Natural killer cell (primary cell): ENCODE results near the gene CCDC63. TPM values are rescaled to one million over a fixed set of nuclear protein-coding genes. Genes with fewer than 3 reads are reported as not detected.

Source experiments
- ATAC-seq, 3 donors: fragments of 150-1000 bp in 2 of 3; fragments of 200-7000 bp in 1 of 3; cut with Tn5 transposase; 1 replicate in 1 of 3; 2 replicates in 2 of 3; pipeline ENCODE4 v1.10.0; 2021; ENCODE audit warnings: mild to moderate bottlenecking in 2 of 3, moderate library complexity in 2 of 3
- DNase-seq, 2 donors: peaks; one replicate each; pipeline versions ENCODE4 v3.0.0 to v3.0.0-alpha.2; 2013 to 2021; ENCODE audit warnings: mixed read lengths in 1 of 2
- H3K27ac ChIP-seq: one replicate; pipeline ENCODE4 v1.5.1; 2013; ENCODE audit warnings: mild to moderate bottlenecking, low read length
- H3K27me3 ChIP-seq: one replicate; pipeline ENCODE4 v1.6.1; 2013; ENCODE audit warnings: low read length; ENCODE audit not compliant: control insufficient read depth, insufficient read depth
- H3K36me3 ChIP-seq: one replicate; pipeline ENCODE4 v1.6.1; 2013; ENCODE audit warnings: low read length; ENCODE audit not compliant: control insufficient read depth, insufficient read depth
- H3K4me1 ChIP-seq: one replicate; pipeline ENCODE4 v1.6.1; 2013; ENCODE audit warnings: low read length; ENCODE audit not compliant: control insufficient read depth, insufficient read depth
- H3K4me3 ChIP-seq: one replicate; pipeline ENCODE4 v1.5.1; 2013; ENCODE audit warnings: low read length
- H3K9me3 ChIP-seq: one replicate; pipeline ENCODE4 v1.6.1; 2013; ENCODE audit warnings: low read length; ENCODE audit not compliant: control insufficient read depth, insufficient read depth
- H3K27ac Mint-ChIP-seq, 2 donors: one replicate each; pipeline ENCODE4 v1.8.0; 2022; ENCODE audit warnings: mild to moderate bottlenecking in 2 of 2, mixed read lengths in 2 of 2, moderate library complexity in 1 of 2
- H3K27me3 Mint-ChIP-seq, 2 donors: one replicate each; pipeline ENCODE4 v1.8.0; 2022; ENCODE audit warnings: low read depth in 2 of 2, mixed read lengths in 2 of 2
- H3K36me3 Mint-ChIP-seq: one replicate; pipeline ENCODE4 v1.8.0; 2022; ENCODE audit warnings: mixed read lengths
- H3K4me1 Mint-ChIP-seq, 2 donors: one replicate each; pipeline ENCODE4 v1.8.0; 2022; ENCODE audit warnings: mixed read lengths in 2 of 2
- H3K4me3 Mint-ChIP-seq: one replicate; pipeline ENCODE4 v1.8.0; 2022; ENCODE audit warnings: mild to moderate bottlenecking, moderate library complexity, mixed read lengths
- H3K9me3 Mint-ChIP-seq, 2 donors: one replicate each; pipeline ENCODE4 v1.8.0; 2022; ENCODE audit warnings: mixed read lengths in 2 of 2
- WGBS: methylation state at CpG from one replicate; pipeline ENCODE4 v1.1.7; 2013; ENCODE audit warnings: missing lambda C conversion rate; ENCODE audit not compliant: insufficient coverage; 5-methylcytosine and 5-hydroxymethylcytosine counted together
- intact Hi-C: fragments of 100-400 bp; cut with micrococcal nuclease; formaldehyde crosslinking; loops from one replicate; pipeline ENCODE4 v1.14.2; 2022
- total RNA-seq, 4 donors: library from RNA; stranded (reverse); fragments of 120-200 nt in 1 of 4; gene quantifications; one replicate each; pipeline versions ENCODE4 v1.2.3 to v1.2.4, GENCODE V29; 2013 to 2022
- TF ChIP-seq, protein P1 (sequence below): fragments of 200-600 bp; IDR thresholded peaks from one replicate; pipeline ENCODE4 v1.8.0; 2022; ENCODE audit warnings: antibody characterized with exemption

The CCDC63 gene
- total RNA-seq, 3 donors from 2014 or later (not counting 1 experiment from before 2014, with no cell fraction given) = not detected

DNA sequence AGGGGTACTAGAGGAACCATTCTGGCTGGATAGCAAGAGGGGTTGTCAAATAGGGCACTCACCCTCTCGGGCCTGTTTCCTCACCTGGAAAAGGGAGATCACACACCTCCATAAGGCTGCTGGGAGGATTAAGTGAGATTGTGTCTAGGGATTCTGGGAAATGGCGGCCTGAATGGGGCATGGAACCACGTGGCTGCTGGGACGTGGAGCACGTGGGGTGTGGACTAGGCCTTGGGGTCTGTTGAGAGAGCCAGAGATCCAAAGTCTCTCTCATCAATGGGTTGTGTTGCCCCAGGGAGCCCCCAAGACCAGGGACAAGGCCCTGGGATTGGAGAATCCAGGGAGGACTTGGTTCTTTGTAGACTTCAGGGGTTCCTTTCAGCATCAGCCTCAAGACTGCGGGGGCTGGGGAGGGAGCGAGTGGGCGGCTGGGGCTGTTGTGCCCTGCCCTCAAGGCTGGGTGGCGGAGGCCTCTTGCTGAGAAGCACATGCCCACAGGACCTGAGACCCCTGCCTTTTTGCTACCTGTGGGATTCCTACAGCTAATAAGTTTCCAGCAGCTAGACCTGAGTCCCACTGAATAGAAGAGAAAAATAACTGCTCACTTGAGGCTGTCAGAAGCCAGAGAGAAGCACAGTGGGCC is 77.0 kb downstream of the CCDC63 start:
- H3K9me3 Mint-ChIP-seq = no peaks in the 10 kb centered on the region
- Histone ChIP-seq H3K27ac (no peak overlapping the region), H3K4me3 (no peak overlapping the region), H3K9me3 (no peaks in the 10 kb centered on the region), H3K4me1 (no peaks in the 10 kb centered on the region), H3K36me3 (no peaks in the 10 kb centered on the region), H3K27me3 (no peaks in the 10 kb centered on the region)
- TF ChIP-seq, protein P1, sequence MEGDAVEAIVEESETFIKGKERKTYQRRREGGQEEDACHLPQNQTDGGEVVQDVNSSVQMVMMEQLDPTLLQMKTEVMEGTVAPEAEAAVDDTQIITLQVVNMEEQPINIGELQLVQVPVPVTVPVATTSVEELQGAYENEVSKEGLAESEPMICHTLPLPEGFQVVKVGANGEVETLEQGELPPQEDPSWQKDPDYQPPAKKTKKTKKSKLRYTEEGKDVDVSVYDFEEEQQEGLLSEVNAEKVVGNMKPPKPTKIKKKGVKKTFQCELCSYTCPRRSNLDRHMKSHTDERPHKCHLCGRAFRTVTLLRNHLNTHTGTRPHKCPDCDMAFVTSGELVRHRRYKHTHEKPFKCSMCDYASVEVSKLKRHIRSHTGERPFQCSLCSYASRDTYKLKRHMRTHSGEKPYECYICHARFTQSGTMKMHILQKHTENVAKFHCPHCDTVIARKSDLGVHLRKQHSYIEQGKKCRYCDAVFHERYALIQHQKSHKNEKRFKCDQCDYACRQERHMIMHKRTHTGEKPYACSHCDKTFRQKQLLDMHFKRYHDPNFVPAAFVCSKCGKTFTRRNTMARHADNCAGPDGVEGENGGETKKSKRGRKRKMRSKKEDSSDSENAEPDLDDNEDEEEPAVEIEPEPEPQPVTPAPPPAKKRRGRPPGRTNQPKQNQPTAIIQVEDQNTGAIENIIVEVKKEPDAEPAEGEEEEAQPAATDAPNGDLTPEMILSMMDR = no peak
- no peak overlapping the region for H3K4me3 Mint-ChIP-seq
- H3K27ac Mint-ChIP-seq = no peak overlapping the region
- WGBS = 92% methylated on average over 9 of the region's 9 CpGs
- ATAC-seq (no peak), DNase-seq (no peak)
- H3K36me3 Mint-ChIP-seq = no peaks in the 10 kb centered on the region
- no peaks in the 10 kb centered on the region for H3K4me1 Mint-ChIP-seq
- intact Hi-C loops = no loop called here
- H3K27me3 Mint-ChIP-seq = peaks cover 0 to 15% of the 10 kb centered on the region in 2 donors

DNA sequence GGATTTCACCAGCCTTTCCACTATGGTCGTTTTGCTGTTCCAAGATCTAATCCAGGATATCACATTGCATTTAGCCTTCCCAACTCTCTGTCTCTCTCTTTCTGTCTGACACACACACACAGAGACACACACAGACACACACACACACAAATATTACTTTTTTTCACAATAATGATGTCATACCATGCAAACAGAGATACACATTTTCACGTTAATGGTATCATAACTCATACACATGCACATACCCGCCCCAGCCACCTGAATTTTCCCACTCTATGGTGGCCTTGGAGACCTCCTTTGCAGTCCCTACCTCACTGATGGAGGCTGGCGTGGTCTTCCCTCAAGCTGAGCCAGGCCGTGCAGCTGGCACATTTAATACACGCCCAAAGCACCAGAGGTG is 80.8 kb downstream of the CCDC63 start:
- H3K27me3 ChIP-seq = no peaks in the 10 kb centered on the region
- Mint-ChIP-seq H3K27me3 (peaks cover 0 to 12% of the 10 kb centered on the region in 2 donors), H3K4me3 (no peak overlapping the region), H3K9me3 (no peaks in the 10 kb centered on the region), H3K4me1 (no peaks in the 10 kb centered on the region), H3K27ac (no peak overlapping the region), H3K36me3 (no peaks in the 10 kb centered on the region)
- no peak overlapping the region for H3K27ac ChIP-seq
- no peaks in the 10 kb centered on the region for H3K36me3 ChIP-seq
- no peak for DNase-seq
- H3K4me3 ChIP-seq = no peak overlapping the region
- H3K4me1 ChIP-seq = no peaks in the 10 kb centered on the region
- TF ChIP-seq, protein P1 = no peak
- H3K9me3 ChIP-seq = no peaks in the 10 kb centered on the region
- intact Hi-C loops = no loop called here
- no peak for ATAC-seq
- WGBS = 79% methylated on average over 4 of the region's 6 CpGs

DNA sequence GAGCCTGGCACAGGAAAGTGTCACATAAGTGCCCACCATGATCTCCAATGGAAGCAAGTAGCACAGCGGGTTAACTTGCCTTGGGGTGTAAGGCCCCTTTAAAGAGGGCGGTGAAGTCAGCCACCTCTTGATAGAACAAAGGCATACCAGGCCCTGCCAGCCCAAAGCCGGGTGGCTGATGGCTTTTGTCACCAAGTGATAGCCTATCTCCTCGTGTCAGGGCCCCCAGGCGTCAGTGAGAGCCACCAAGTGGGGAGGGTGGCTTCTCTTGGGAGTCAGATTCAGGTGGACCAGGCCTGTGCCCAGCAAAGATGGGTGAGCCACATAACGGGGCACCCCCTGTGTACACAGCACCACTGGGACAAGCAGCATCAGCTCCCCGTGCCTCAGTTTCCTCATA is 81.9 kb downstream of the CCDC63 start:
- no peaks in the 10 kb centered on the region for H3K9me3 Mint-ChIP-seq
- intact Hi-C loops = no loop called here

More for the DNA sequence above, 81.9 kb downstream of the CCDC63 start:
- no peaks in the 10 kb centered on the region for H3K4me1 ChIP-seq
- H3K4me3 Mint-ChIP-seq = no peak overlapping the region
- no peak for DNase-seq
- no peaks in the 10 kb centered on the region for H3K27me3 ChIP-seq
- WGBS = 81% methylated on average over 7 of the region's 7 CpGs
- H3K9me3 ChIP-seq = no peaks in the 10 kb centered on the region
- H3K27ac Mint-ChIP-seq = no peak overlapping the region
- H3K36me3 Mint-ChIP-seq = no peaks in the 10 kb centered on the region
- TF ChIP-seq, protein P1 = no peak
- no peak for ATAC-seq
- H3K36me3 ChIP-seq = no peaks in the 10 kb centered on the region
- H3K4me3 ChIP-seq = no peak overlapping the region
- no peak overlapping the region for H3K27ac ChIP-seq
- peaks cover 0 to 9% of the 10 kb centered on the region in 2 donors for H3K27me3 Mint-ChIP-seq
- no peaks in the 10 kb centered on the region for H3K4me1 Mint-ChIP-seq
